Measurements from ENCODE around the gene ATRN.
"Not testable (repeated sequence)": the region's sequence is repeated elsewhere in the genome, so short reads cannot be mapped to it uniquely, and the experiment has no call there.

ATRN gene

DNA sequence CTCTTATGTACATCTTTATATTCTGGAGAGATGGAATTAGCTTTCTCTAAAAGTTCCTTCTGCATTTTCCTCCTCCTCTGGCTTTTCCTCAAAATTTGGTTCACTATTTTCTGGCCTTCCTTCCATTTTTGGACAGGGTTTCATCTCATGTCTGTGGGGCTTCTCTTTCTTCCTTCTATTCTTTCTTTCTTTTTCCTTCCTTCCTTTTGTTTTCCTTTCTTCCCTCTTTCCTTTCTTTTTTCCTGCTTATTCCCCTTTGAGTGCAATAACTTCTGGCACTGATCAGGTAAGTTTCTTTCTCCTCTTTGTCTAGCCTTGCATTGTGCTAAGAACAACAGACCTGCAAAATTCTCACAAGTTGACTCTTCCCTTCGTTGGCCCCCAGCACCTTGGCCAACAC lies 5.5 kb upstream of the ATRN start:
- DNase-seq (ENCODE audit: extremely low read depth, low read depth), result no peak
- TF ChIP-seq, protein P1, sequence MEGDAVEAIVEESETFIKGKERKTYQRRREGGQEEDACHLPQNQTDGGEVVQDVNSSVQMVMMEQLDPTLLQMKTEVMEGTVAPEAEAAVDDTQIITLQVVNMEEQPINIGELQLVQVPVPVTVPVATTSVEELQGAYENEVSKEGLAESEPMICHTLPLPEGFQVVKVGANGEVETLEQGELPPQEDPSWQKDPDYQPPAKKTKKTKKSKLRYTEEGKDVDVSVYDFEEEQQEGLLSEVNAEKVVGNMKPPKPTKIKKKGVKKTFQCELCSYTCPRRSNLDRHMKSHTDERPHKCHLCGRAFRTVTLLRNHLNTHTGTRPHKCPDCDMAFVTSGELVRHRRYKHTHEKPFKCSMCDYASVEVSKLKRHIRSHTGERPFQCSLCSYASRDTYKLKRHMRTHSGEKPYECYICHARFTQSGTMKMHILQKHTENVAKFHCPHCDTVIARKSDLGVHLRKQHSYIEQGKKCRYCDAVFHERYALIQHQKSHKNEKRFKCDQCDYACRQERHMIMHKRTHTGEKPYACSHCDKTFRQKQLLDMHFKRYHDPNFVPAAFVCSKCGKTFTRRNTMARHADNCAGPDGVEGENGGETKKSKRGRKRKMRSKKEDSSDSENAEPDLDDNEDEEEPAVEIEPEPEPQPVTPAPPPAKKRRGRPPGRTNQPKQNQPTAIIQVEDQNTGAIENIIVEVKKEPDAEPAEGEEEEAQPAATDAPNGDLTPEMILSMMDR (IDR thresholded peaks at IDR 0.05; ENCODE audit: low read depth, low read length), result no peak

DNA sequence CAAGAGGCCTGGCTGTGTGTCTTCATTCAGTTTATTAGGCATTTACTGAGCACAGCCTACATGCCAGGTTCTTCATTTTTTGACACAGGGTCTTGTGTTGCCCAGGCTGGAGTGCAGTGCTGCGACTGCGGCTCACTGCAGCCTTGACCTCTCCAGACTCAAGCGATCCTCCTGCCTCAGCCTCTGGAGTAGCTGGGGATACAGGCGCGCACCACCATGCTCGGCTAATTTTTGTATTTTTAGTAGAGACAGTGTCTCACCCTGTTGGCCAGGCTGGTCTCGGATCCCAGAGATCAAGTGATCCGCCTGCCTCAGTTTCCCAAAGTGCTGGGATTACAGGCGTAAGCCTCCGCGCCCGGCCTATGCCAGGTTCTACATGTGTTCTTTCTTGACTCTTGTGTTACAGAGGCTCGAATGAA lies 601 bp upstream of the ATRN start:
- TF ChIP-seq, protein P1 (IDR thresholded peaks at IDR 0.05; ENCODE audit: low read depth, low read length), result no peak
- DNase-seq (ENCODE audit: extremely low read depth, low read depth), result no peak

DNA sequence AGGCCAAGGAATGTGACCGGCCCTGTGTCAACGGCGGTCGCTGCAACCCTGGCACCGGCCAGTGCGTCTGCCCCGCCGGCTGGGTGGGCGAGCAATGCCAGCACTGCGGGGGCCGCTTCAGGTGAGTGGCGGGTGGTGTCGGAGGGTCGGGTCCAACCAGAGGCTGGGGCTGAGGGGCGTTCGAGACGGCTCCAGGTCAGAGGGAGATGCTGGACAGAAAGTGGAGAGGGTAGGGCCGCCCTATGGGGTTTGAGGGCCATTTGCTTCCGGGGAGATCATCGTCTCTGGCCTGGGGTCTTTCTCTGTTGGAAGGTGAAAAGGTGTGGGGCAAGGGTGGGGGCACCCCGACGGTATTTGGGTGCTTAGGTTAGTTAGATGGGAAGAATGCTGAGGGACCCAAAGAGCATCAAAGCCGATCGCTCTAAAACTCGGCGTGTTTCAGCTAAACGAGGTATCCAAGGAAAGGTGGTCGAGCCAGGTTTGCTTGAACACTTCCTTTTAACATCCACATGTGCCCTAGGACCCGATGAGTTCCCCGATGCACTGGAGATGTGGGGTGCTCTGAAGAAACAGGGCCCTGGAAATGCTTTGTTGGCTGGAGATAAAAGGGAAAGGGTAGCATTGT lies 691 bp downstream of the ATRN start:
- TF ChIP-seq, protein P1 (IDR thresholded peaks at IDR 0.05; ENCODE audit: low read depth, low read length), result no peak
- no peak for DNase-seq (ENCODE audit: extremely low read depth, low read depth)

DNA sequence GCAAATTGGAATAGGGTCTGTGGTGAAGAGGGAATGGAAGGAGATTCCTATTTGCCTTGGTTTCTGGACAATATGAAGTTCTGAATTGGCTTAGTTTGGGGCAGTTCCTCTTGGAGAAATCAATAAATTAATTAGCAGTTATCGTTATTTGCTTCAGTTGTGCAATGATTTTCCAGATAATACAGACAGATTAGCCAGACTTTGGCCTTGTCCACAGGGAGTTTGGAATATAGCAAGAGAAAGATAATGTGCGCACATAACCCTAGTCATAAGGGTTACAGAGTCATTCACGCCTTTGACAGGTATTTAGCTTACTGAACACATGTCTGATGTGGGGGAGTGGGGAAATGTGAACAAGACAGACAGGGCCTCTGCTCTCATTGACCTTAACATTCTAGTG lies 1.3 kb downstream of the ATRN start:
- DNase-seq (ENCODE audit: extremely low read depth, low read depth), result no peak
- TF ChIP-seq, protein P1 (IDR thresholded peaks at IDR 0.05; ENCODE audit: low read depth, low read length), result no peak

DNA sequence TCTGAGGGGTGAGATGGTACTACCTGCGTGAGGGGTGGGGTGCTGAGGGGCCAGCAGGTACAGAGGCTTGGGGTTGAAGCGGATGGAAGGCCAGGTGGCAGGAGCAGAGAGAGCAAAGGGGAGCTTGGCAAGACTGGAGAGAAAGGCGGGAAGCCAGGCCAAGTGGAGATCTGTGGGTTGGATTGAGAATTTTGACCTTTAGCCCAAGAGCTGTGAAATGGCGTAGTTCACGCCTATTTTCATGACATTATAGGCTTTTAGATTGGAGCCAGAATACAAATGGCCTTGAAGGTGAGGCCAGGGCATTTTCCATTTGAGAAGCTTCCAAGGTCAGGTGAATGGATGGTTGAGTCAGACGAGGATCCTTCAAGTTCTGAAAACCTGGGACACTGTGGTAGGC lies 2.5 kb downstream of the ATRN start:
- no peak for DNase-seq (ENCODE audit: extremely low read depth, low read depth)

DNA sequence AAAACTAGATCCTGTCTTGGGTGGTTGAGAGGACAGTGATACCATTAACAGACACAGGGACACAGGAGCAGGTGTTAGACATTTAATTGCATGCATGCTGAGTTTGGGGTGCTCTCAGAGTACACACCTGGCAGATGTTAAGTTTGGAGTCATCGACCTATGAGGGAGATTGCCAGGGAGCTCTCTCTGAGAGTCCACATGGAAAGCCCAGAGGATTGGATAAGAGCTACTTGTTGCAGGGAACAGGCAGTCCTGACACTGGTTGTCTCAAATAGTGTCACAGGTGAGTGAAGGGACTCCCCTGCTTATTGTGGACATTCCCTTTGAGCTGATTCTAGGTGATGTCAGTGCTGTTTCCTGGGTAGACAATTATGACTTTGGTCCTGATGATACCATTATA lies 3.1 kb downstream of the ATRN start:
- DNase-seq (ENCODE audit: extremely low read depth, low read depth), result no peak
- TF ChIP-seq, protein P1 (IDR thresholded peaks at IDR 0.05; ENCODE audit: low read depth, low read length), result no peak

More for the DNA sequence above, 2.5 kb downstream of the ATRN start:
- TF ChIP-seq, protein P1 (IDR thresholded peaks at IDR 0.05; ENCODE audit: low read depth, low read length), result no peak

DNA sequence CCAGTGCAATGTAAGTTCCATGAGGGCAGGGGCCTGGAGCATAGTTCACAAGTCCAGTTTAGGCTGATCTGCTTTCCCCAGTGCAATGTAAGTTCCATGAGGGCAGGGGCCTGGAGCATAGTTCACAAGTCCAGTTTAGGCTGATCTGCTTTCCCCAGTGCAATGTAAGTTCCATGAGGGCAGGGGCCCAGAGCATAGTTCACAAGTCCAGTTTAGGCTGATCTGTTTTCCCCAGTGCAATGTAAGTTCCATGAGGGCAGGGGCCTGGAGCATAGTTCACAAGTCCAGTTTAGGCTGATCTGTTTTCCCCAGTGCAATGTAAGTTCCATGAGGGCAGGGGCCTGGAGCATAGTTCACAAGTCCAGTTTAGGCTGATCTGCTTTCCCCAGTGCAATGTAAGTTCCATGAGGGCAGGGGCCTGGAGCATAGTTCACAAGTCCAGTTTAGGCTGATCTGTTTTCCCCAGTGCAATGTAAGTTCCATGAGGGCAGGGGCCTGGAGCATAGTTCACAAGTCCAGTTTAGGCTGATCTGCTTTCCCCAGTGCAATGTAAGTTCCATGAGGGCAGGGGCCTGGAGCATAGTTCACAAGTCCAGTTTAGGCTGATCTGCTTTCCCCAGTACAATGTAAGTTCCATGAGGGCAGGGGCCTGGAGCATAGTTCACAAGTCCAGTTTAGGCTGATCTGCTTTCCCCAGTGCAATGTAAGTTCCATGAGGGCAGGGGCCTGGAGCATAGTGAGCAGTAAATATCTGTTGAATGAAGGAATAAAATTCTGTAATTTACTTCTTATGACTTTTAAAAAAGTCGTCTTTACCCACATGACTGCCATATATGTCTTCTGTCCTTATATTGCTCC lies 6.4 kb downstream of the ATRN start:
- not testable (repeated sequence) for DNase-seq (ENCODE audit: extremely low read depth, low read depth)
